Trophoblast cell (in vitro differentiated cells and primary cell): ENCODE results near the gene PKD1L1.

Source experiments
- DNase-seq, 2 donors: peaks; one replicate each; pipeline ENCODE4 v3.0.0-alpha.2; 2016
- H2AFZ ChIP-seq: 2 replicates; pipeline ENCODE4 v1.6.1; 2013; ENCODE audit warnings: low read length, moderate library complexity, mild to moderate bottlenecking; ENCODE audit not compliant: insufficient read depth, poor library complexity
- H2AK5ac ChIP-seq: 2 replicates; pipeline ENCODE4 v1.6.1; 2013; ENCODE audit warnings: mild to moderate bottlenecking, low read length
- H2BK120ac ChIP-seq: 2 replicates; pipeline ENCODE4 v1.6.1; 2013; ENCODE audit warnings: low read length, mild to moderate bottlenecking, moderate library complexity; ENCODE audit not compliant: insufficient read depth, poor library complexity
- H2BK12ac ChIP-seq: 2 replicates; pipeline ENCODE4 v1.6.1; 2013; ENCODE audit warnings: mild to moderate bottlenecking, low read length, moderate library complexity
- H2BK5ac ChIP-seq: 2 replicates; pipeline ENCODE4 v1.6.1; 2013; ENCODE audit warnings: low read length, low read depth, moderate library complexity, mild to moderate bottlenecking; ENCODE audit not compliant: poor library complexity
- H3K14ac ChIP-seq: 2 replicates; pipeline ENCODE4 v1.6.1; 2013; ENCODE audit warnings: mild to moderate bottlenecking, low read length
- H3K18ac ChIP-seq: 2 replicates; pipeline ENCODE4 v1.6.1; 2013; ENCODE audit warnings: mild to moderate bottlenecking, low read length
- H3K23ac ChIP-seq: 2 replicates; pipeline ENCODE4 v1.6.1; 2013; ENCODE audit warnings: low read length
- H3K27ac ChIP-seq: 2 replicates; pipeline ENCODE4 v1.5.1; 2013; ENCODE audit warnings: low read depth, mild to moderate bottlenecking, inconsistent platforms, low read length, moderate library complexity
- H3K27me3 ChIP-seq: 2 replicates; pipeline ENCODE4 v1.6.1; 2013; ENCODE audit warnings: inconsistent platforms, mild to moderate bottlenecking, low read length, moderate library complexity; ENCODE audit not compliant: insufficient read depth
- H3K36me3 ChIP-seq, 2 experiments: 1 replicate in 1 of 2; 2 replicates in 1 of 2; pipeline ENCODE4 v1.6.1; 2013; ENCODE audit warnings: low read length in 2 of 2, mild to moderate bottlenecking in 2 of 2, moderate library complexity in 1 of 2; ENCODE audit not compliant: insufficient read depth in 2 of 2, control insufficient read depth in 1 of 2
- H3K4ac ChIP-seq: 2 replicates; pipeline ENCODE4 v1.6.1; 2013; ENCODE audit warnings: low read depth, mild to moderate bottlenecking, low read length, moderate library complexity
- H3K4me1 ChIP-seq, 2 experiments: 1 replicate in 1 of 2; 2 replicates in 1 of 2; pipeline ENCODE4 v1.6.1; 2013; ENCODE audit warnings: low read length in 2 of 2, mild to moderate bottlenecking in 2 of 2, moderate library complexity in 1 of 2; ENCODE audit not compliant: insufficient read depth in 2 of 2, control insufficient read depth in 1 of 2
- H3K4me2 ChIP-seq: 2 replicates; pipeline ENCODE4 v1.6.1; 2013; ENCODE audit warnings: inconsistent platforms, mild to moderate bottlenecking, low read length, moderate library complexity
- H3K4me3 ChIP-seq: 2 replicates; pipeline ENCODE4 v1.5.1; 2013; ENCODE audit warnings: mild to moderate bottlenecking, low read depth, low read length, inconsistent platforms
- H3K79me1 ChIP-seq: one replicate; pipeline ENCODE4 v1.6.1; 2013; ENCODE audit warnings: low read length
- H3K79me2 ChIP-seq: 2 replicates; pipeline ENCODE4 v1.6.1; 2013; ENCODE audit warnings: low read length, mild to moderate bottlenecking; ENCODE audit not compliant: control insufficient read depth, insufficient read depth, poor library complexity
- H3K9ac ChIP-seq: 2 replicates; pipeline ENCODE4 v1.6.1; 2013; ENCODE audit warnings: mild to moderate bottlenecking, low read length
- H3K9me3 ChIP-seq: 2 replicates; pipeline ENCODE4 v1.6.1; 2013; ENCODE audit warnings: low read depth, mild to moderate bottlenecking, control low read depth, inconsistent platforms, low read length; ENCODE audit not compliant: insufficient read depth
- H4K12ac ChIP-seq: 2 replicates; pipeline ENCODE4 v1.6.1; 2013; ENCODE audit warnings: low read depth, mild to moderate bottlenecking, low read length, moderate library complexity
- H4K8ac ChIP-seq: 2 replicates; pipeline ENCODE4 v1.6.1; 2013; ENCODE audit warnings: low read depth, mild to moderate bottlenecking, low read length, moderate library complexity
- H4K91ac ChIP-seq: one replicate; pipeline ENCODE4 v1.6.1; 2013; ENCODE audit warnings: low read depth, mild to moderate bottlenecking, low read length, moderate library complexity
- WGBS: extraction: QIAGEN DNeasy Blood & Tissue Kit; methylation state at CpG from one replicate; pipeline ENCODE4 v1.1.7; 2013; ENCODE audit warnings: missing lambda C conversion rate; ENCODE audit not compliant: insufficient read length, insufficient coverage; ENCODE audit errors: extremely low coverage; 5-methylcytosine and 5-hydroxymethylcytosine counted together

PKD1L1 gene

GRCh38 chr7:47764746-47765145 lies 183.5 kb downstream of the PKD1L1 start:
- no CpG with 5 or more reads among the region's 5 CpGs for WGBS
- H2BK12ac ChIP-seq, result peak overlapping the region; percentile 43
- H3K9me3 ChIP-seq, result no peaks in the 10 kb centered on the region
- H3K4me1 ChIP-seq, result peaks cover 22 to 23% of the 10 kb centered on the region in 2 experiments
- no peak overlapping the region for H2AFZ ChIP-seq
- no peak overlapping the region for H3K4me3 ChIP-seq
- H3K36me3 ChIP-seq, result no peaks in the 10 kb centered on the region
- no peak overlapping the region for H3K9ac ChIP-seq
- no peak overlapping the region for H3K23ac ChIP-seq
- H2BK5ac ChIP-seq, result peak overlapping the region; percentile 82
- H3K14ac ChIP-seq, result peak overlapping the region; percentile 59
- peak overlapping the region; percentile 44 for H4K8ac ChIP-seq
- H3K4ac ChIP-seq, result peak overlapping the region; percentile 31
- peak overlapping the region; percentile 91 for H3K27ac ChIP-seq
- H4K91ac ChIP-seq, result peak overlapping the region; percentile 64
- H2BK120ac ChIP-seq, result peak overlapping the region; percentile 21
- no peaks in the 10 kb centered on the region for H3K79me2 ChIP-seq
- peaks cover 34% of the 10 kb centered on the region for H3K79me1 ChIP-seq
- H3K27me3 ChIP-seq, result no peaks in the 10 kb centered on the region
- DNase-seq, result no peak
- no peak overlapping the region for H3K18ac ChIP-seq
- H4K12ac ChIP-seq, result no peak overlapping the region
- H2AK5ac ChIP-seq, result peak overlapping the region; percentile 38
- H3K4me2 ChIP-seq, result no peak overlapping the region

GRCh38 chr7:47763063-47763974 lies 184.9 kb downstream of the PKD1L1 start:
- no peaks in the 10 kb centered on the region for H3K27me3 ChIP-seq
- H3K27ac ChIP-seq, result peak overlapping the region; percentile 91
- whole genome bisulfite sequencing, result no CpG with 5 or more reads among the region's 9 CpGs
- H2AK5ac ChIP-seq, result peak overlapping the region; percentile 82
- peak overlapping the region; percentile 32 for H2BK12ac ChIP-seq
- peak in 1 of 2 donors; percentile 18 for DNase-seq
- H3K23ac ChIP-seq, result no peak overlapping the region
- H3K14ac ChIP-seq, result peak overlapping the region; percentile 59
- peak overlapping the region; percentile 70 for H2BK120ac ChIP-seq
- peak overlapping the region; percentile 26 for H3K4me2 ChIP-seq
- H3K36me3 ChIP-seq, result no peaks in the 10 kb centered on the region
- peak overlapping the region; percentile 79 for H4K91ac ChIP-seq
- H3K79me2 ChIP-seq, result no peaks in the 10 kb centered on the region
- peaks cover 38% of the 10 kb centered on the region for H3K79me1 ChIP-seq
- H3K9me3 ChIP-seq, result no peaks in the 10 kb centered on the region
- peaks cover 22 to 26% of the 10 kb centered on the region in 2 experiments for H3K4me1 ChIP-seq
- peak overlapping the region; percentile 82 for H4K8ac ChIP-seq
- peak overlapping the region; percentile 4 for H4K12ac ChIP-seq
- H2BK5ac ChIP-seq, result peak overlapping the region; percentile 97
- peak overlapping the region; percentile 85 for H3K18ac ChIP-seq
- no peak overlapping the region for H3K9ac ChIP-seq
- H2AFZ ChIP-seq, result peak overlapping the region; percentile 3
- H3K4me3 ChIP-seq, result no peak overlapping the region
- peak overlapping the region; percentile 28 for H3K4ac ChIP-seq

GRCh38 chr7:47762746-47763062 lies 185.6 kb downstream of the PKD1L1 start:
- Histone ChIP-seq H3K79me2 (no peaks in the 10 kb centered on the region), H3K4me3 (no peak overlapping the region), H2AK5ac (peak overlapping the region; percentile 82), H2BK120ac (peak overlapping the region; percentile 70), H3K4ac (peak overlapping the region; percentile 28), H2AFZ (peak overlapping the region; percentile 3), H3K9ac (peak overlapping the region; percentile 29), H3K14ac (peak overlapping the region; percentile 59), H4K91ac (peak overlapping the region; percentile 79), H3K79me1 (peaks cover 34% of the 10 kb centered on the region), H4K12ac (peak overlapping the region; percentile 4), H3K36me3 (no peaks in the 10 kb centered on the region), H3K27me3 (no peaks in the 10 kb centered on the region), H2BK5ac (peak overlapping the region; percentile 97), H2BK12ac (peak overlapping the region; percentile 32), H3K4me2 (peak overlapping the region; percentile 26), H3K27ac (peak overlapping the region; percentile 91), H3K23ac (no peak overlapping the region), H4K8ac (peak overlapping the region; percentile 82), H3K9me3 (no peaks in the 10 kb centered on the region), H3K4me1 (peaks cover 17 to 25% of the 10 kb centered on the region in 2 experiments), H3K18ac (peak overlapping the region; percentile 85)
- DNase-seq, result no peak
- no CpG with 5 or more reads among the region's 4 CpGs for whole genome bisulfite sequencing

- Histone ChIP-seq H3K36me3 (no peaks in the 10 kb centered on the region), H3K79me1 (peaks cover 34% of the 10 kb centered on the region), H2AK5ac (no peak overlapping the region), H4K12ac (no peak overlapping the region), H2BK5ac (no peak overlapping the region), H3K23ac (no peak overlapping the region), H3K27ac (peak overlapping the region; percentile 91), H3K18ac (no peak overlapping the region), H2BK12ac (peak overlapping the region; percentile 18), H3K9me3 (no peaks in the 10 kb centered on the region), H4K91ac (no peak overlapping the region), H4K8ac (no peak overlapping the region), H2BK120ac (peak overlapping the region; percentile 54), H3K4me2 (no peak overlapping the region), H3K4me1 (peaks cover 17 to 25% of the 10 kb centered on the region in 2 experiments), H3K27me3 (no peaks in the 10 kb centered on the region), H2AFZ (no peak overlapping the region), H3K9ac (no peak overlapping the region), H3K4me3 (no peak overlapping the region), H3K4ac (no peak overlapping the region), H3K14ac (no peak overlapping the region), H3K79me2 (no peaks in the 10 kb centered on the region)
- DNase-seq, result no peak
Observed at GRCh38 chr7:47762207-47762606, 186.1 kb downstream of the PKD1L1 start.
